Uterus (tissue), 2 donors: ENCODE measurements around the gene ABL1.

Experiments used
- CTCF ChIP-seq, 4 experiments: fragments of 200-600 bp in 2 of 4; fragments of 450-650 bp in 2 of 4; sonication (generic) in 2 of 4; IDR thresholded peaks; one replicate each; pipeline ENCODE4 v1.5.1; 2016 to 2019; ENCODE audit warnings: antibody characterized with exemption in 4 of 4, mild to moderate bottlenecking in 2 of 4, moderate library complexity in 1 of 4
- POLR2A ChIP-seq, 2 donors: fragments of 450-650 bp; IDR thresholded peaks; one replicate each; pipeline ENCODE4 v1.6.1; 2016; ENCODE audit warnings: antibody characterized with exemption in 2 of 2, mild to moderate bottlenecking in 1 of 2, moderate library complexity in 1 of 2

- TF ChIP-seq CTCF (IDR thresholded peaks at IDR 0.05) (no peak), POLR2A (IDR thresholded peaks at IDR 0.05) (no peak)
Measured at GRCh38 chr9:130830231-130830760, 4.8 kb upstream of the ABL1 start.
